Gastroesophageal sphincter (tissue), 4 donors: ENCODE measurements around the gene RGS16. TPM values are rescaled to one million over a fixed set of nuclear protein-coding genes. Genes with fewer than 3 reads are reported as not detected.

Source experiments
- ATAC-seq: fragments of 150-250 bp; one replicate; pipeline ENCODE4 v1.9.1; 2016; ENCODE audit warnings: mild to moderate bottlenecking, moderate library complexity
- H3K27ac ChIP-seq, 4 donors: fragments of 200-600 bp; sonication (generic) in 3 of 4; 1 replicate in 3 of 4; 2 replicates in 1 of 4; pipeline ENCODE4 v1.5.1; 2016 to 2019
- H3K27me3 ChIP-seq: fragments of 200-600 bp; sonication (generic); one replicate; pipeline ENCODE4 v1.5.1; 2019
- H3K36me3 ChIP-seq, 2 donors: fragments of 200-600 bp; sonication (generic); one replicate each; pipeline ENCODE4 v1.5.1; 2019; ENCODE audit warnings: control low read depth in 1 of 2
- H3K4me1 ChIP-seq, 3 donors: fragments of 200-600 bp; sonication (generic); 1 replicate in 2 of 3; 2 replicates in 1 of 3; pipeline ENCODE4 v1.5.1; 2016 to 2019; ENCODE audit warnings: control low read depth in 2 of 3
- H3K4me3 ChIP-seq, 2 donors: fragments of 200-600 bp; sonication (generic); one replicate each; pipeline ENCODE4 v1.5.1; 2019; ENCODE audit warnings: mild to moderate bottlenecking in 1 of 2, moderate library complexity in 1 of 2
- H3K9me3 ChIP-seq, 3 donors: fragments of 200-600 bp; sonication (generic); one replicate each; pipeline ENCODE4 v1.5.1; 2017 to 2019; ENCODE audit warnings: control low read depth in 2 of 3
- EP300 ChIP-seq: sonication (generic); formaldehyde crosslinking; IDR thresholded peaks from one replicate; pipeline ENCODE4 v1.6.1; 2017; ENCODE audit warnings: antibody characterized with exemption, mild to moderate bottlenecking
- POLR2A ChIP-seq, 2 donors: fragments of 450-650 bp; IDR thresholded peaks; one replicate each; pipeline ENCODE4 v1.6.1; 2017; ENCODE audit warnings: antibody characterized with exemption in 2 of 2, mild to moderate bottlenecking in 2 of 2, moderate library complexity in 1 of 2
- POLR2AphosphoS5 ChIP-seq: sonication (generic); formaldehyde crosslinking; IDR thresholded peaks from one replicate; pipeline ENCODE4 v1.6.1; 2017; ENCODE audit warnings: antibody characterized with exemption
- WGBS, 2 donors: methylation state at CpG; one replicate each; pipeline ENCODE4 v1.1.5; 2018; ENCODE audit warnings: low coverage in 1 of 2; 5-methylcytosine and 5-hydroxymethylcytosine counted together
- total RNA-seq, 4 donors: library from RNA; depleted of rRNA; stranded (reverse); fragments of >200 nt; gene quantifications; one replicate each; pipeline ENCODE4 v1.1.0, GENCODE V29; 2016
- TF ChIP-seq, protein P1 (sequence below), 4 experiments: fragments of 200-600 bp in 2 of 4; fragments of 450-650 bp in 2 of 4; sonication (generic) in 1 of 4; IDR thresholded peaks; one replicate each; pipeline ENCODE4 v1.5.1; 2017 to 2019; ENCODE audit warnings: antibody characterized with exemption in 4 of 4, mild to moderate bottlenecking in 2 of 4, moderate library complexity in 2 of 4

RGS16 gene
- total RNA-seq, 4 donors from 2014 or later: 0.47 to 10.6 (median 2.1) TPM

DNA sequence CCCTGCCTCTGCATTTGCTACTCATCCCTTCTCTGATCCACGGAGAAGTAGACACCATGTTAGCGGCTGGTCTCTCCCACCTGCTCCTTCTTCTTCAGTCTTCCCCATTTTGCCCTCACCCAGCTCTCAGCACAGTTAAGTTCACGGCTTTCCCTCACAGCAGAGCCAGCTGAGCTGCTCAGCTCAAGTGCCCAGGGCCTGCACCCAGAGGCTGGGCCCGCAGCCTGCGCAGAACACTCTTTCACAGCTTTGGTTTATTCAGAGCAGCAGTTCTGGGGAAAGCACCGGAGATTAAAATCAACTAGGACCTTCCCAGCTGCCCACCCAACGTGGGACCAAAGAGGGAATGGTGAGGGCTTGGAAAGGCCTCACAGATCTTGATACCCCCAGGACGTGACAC lies 38.3 kb upstream of the RGS16 start:
- H3K27me3 ChIP-seq: no peaks in the 10 kb centered on the region
- 92 to 100% methylated on average over 2 to 5 of the region's 8 CpGs for WGBS, 2 donors
- no peaks in the 10 kb centered on the region for H3K9me3 ChIP-seq
- TF ChIP-seq POLR2A (IDR thresholded peaks at IDR 0.05) (no peak), POLR2AphosphoS5 (no peak), EP300 (no peak)
- TF ChIP-seq, protein P1, sequence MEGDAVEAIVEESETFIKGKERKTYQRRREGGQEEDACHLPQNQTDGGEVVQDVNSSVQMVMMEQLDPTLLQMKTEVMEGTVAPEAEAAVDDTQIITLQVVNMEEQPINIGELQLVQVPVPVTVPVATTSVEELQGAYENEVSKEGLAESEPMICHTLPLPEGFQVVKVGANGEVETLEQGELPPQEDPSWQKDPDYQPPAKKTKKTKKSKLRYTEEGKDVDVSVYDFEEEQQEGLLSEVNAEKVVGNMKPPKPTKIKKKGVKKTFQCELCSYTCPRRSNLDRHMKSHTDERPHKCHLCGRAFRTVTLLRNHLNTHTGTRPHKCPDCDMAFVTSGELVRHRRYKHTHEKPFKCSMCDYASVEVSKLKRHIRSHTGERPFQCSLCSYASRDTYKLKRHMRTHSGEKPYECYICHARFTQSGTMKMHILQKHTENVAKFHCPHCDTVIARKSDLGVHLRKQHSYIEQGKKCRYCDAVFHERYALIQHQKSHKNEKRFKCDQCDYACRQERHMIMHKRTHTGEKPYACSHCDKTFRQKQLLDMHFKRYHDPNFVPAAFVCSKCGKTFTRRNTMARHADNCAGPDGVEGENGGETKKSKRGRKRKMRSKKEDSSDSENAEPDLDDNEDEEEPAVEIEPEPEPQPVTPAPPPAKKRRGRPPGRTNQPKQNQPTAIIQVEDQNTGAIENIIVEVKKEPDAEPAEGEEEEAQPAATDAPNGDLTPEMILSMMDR (IDR thresholded peaks at IDR 0.05): no peak
- H3K27ac ChIP-seq: no peak overlapping the region
- no peak overlapping the region for H3K4me3 ChIP-seq
- H3K36me3 ChIP-seq: no peaks in the 10 kb centered on the region
- no peak for ATAC-seq
- H3K4me1 ChIP-seq: no peaks in the 10 kb centered on the region

DNA sequence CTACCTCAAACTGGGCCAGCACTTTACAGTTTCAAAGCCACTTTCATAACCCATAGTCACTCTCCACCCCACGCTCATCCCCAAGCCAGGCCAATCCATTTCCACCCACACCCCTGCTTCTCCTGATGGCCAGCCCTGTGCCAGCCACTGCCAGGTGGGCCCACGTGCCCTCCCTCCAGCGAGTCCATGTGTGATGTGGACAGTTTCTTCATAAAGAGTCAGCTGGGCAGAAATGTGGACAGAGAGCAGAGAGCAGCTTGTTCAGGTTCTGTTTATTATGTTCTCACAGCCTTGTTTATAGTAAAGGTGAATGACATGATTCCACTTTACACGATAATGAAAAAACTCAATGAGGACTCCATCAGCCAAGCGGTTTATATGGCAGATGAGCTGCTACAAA lies 37.4 kb upstream of the RGS16 start:
- no peaks in the 10 kb centered on the region for H3K36me3 ChIP-seq
- H3K4me1 ChIP-seq: no peaks in the 10 kb centered on the region
- WGBS, 2 donors: 78 to 87% methylated on average over 3 to 5 of the region's 5 CpGs
- H3K27me3 ChIP-seq: no peaks in the 10 kb centered on the region
- H3K9me3 ChIP-seq: no peaks in the 10 kb centered on the region
- TF ChIP-seq, protein P1 (IDR thresholded peaks at IDR 0.05): no peak
- TF ChIP-seq EP300 (no peak), POLR2A (IDR thresholded peaks at IDR 0.05) (no peak), POLR2AphosphoS5 (no peak)
- no peak overlapping the region for H3K27ac ChIP-seq
- H3K4me3 ChIP-seq: no peak overlapping the region
- no peak for ATAC-seq

DNA sequence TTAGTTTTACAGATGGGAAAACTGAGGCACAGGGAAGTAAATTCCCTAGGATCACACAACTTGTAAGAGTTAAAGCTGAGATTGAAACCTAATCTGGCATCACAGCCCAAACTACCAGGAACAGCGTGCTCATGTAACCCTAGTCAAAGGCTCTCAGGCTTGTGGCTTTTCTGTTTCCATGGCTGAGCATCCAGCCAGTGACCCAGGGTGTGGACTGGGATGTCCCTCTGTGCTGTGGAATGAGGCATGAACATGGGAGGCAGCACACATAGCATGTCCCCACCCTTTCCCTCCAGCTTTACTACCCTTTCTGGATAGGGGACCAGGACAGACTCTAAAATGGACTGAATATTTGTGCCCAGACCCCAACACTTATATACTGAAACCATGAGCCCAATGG lies 35.1 kb upstream of the RGS16 start:
- Histone ChIP-seq H3K9me3 (no peaks in the 10 kb centered on the region), H3K27ac (no peak overlapping the region), H3K27me3 (no peaks in the 10 kb centered on the region), H3K4me3 (no peak overlapping the region), H3K36me3 (no peaks in the 10 kb centered on the region), H3K4me1 (no peaks in the 10 kb centered on the region)
- TF ChIP-seq POLR2A (IDR thresholded peaks at IDR 0.05): no peak
- TF ChIP-seq, protein P1 (IDR thresholded peaks at IDR 0.05): no peak
- no peak for TF ChIP-seq EP300
- TF ChIP-seq POLR2AphosphoS5: no peak
- WGBS, 2 donors: no CpG with 5 or more reads among the region's 1 CpG
- no peak for ATAC-seq

DNA sequence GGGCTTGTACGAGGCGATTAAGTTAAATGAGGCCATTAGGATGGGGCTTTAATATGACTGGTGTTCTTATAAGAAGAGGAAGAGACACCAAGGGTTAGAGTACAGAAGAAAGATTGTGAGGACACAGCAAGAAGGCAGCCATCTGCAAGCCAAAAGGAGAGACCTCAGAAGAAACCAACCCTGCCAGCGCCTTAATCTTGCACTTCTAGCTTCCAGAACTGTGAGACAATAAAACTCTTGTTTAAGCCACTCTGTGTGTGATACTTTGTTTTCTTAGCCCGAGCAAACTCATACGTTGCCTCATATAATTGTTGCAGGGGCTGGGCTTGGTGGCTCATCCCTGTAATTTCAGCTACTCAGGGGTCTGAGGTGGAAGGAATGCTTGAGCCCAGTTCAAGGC lies 33.6 kb upstream of the RGS16 start:
- 76 to 93% methylated on average over 5 of the region's 5 CpGs for WGBS, 2 donors
- no peaks in the 10 kb centered on the region for H3K4me1 ChIP-seq
- no peak for ATAC-seq

DNA sequence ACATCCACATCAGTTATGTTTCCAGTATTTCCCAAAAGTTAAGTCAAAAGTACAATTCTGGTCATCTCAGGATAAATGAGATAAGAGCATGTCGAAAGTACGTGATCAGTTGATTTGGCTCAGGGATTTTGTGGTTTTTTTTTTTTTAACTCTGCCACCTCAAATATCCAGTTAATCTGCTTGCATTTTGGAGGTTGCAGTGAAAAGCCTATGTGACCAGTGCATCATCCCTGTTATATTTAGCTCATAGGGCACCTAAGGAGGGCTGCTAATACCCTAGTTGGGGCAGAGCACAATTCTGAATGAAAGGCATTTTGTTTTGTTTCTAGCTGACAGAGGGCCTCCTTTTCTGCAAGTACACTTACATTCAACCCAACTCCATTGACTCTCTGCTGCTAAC lies 31.7 kb upstream of the RGS16 start:
- WGBS, 2 donors: 86 to 100% methylated on average over 1 to 2 of the region's 2 CpGs
- TF ChIP-seq EP300 (no peak), POLR2AphosphoS5 (no peak), POLR2A (IDR thresholded peaks at IDR 0.05) (no peak)
- TF ChIP-seq, protein P1 (IDR thresholded peaks at IDR 0.05): no peak
- H3K4me1 ChIP-seq: peaks cover 0 to 2% (median 0%) of the 10 kb centered on the region in 3 donors
- H3K36me3 ChIP-seq: no peaks in the 10 kb centered on the region
- H3K9me3 ChIP-seq: no peaks in the 10 kb centered on the region
- H3K27me3 ChIP-seq: no peaks in the 10 kb centered on the region
- ATAC-seq: no peak
- no peak overlapping the region for H3K27ac ChIP-seq
- no peak overlapping the region for H3K4me3 ChIP-seq

More for the DNA sequence above, 33.6 kb upstream of the RGS16 start:
- H3K9me3 ChIP-seq: no peaks in the 10 kb centered on the region
- no peaks in the 10 kb centered on the region for H3K27me3 ChIP-seq
- H3K36me3 ChIP-seq: no peaks in the 10 kb centered on the region
- H3K27ac ChIP-seq: no peak overlapping the region
- no peak overlapping the region for H3K4me3 ChIP-seq
- TF ChIP-seq, protein P1 (IDR thresholded peaks at IDR 0.05): no peak
- no peak for TF ChIP-seq POLR2A (IDR thresholded peaks at IDR 0.05)
